ENCODE results near the gene DAPP1. TPM values are rescaled to one million over a fixed set of nuclear protein-coding genes. Genes with fewer than 3 reads are reported as not detected.

The DAPP1 gene
- not detected in 2 replicates for total RNA-seq

DNA sequence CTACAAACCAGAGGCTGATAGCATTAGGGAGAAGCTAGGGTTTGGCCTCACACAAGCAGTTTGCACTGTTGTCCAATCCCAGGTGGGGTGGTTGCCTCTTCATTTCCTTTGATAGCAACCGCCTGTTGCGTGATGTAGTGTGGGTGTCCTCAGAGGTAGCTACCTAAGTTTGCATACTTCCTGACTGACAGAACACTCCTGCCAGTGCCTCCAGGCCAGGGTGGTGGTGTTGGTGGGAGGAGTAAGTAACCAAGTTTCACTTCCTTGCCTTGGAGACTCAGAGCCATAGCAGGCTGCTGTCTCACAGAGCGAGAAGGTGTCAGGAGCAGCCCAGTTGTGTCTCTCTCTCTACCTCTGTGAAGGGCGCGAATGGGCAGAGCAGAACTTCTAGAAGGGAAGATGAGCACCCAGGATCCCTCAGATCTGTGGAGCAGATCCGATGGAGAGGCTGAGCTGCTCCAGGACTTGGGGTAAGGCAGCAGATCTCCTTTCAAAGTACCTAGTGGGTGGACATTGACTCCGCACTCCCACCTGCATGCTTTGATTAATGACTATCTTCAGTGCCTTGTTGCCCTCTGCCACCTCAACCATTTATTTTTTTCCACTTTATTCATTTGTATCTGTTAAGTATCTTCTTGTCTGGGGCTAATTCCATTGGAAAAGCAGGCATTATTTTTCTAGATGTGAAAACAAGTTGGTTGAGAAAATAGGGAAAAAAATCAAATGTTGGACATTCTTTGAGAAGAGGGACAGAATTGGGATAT lies at the start of gene DAPP1:
DAPP1 (plus strand) TSS at position 283 of the 764 bp plus-strand sequence; CDS start at position 370, 87 bp downstream.

GRCh38 chr4:99894161-99894997 lies 77.8 kb downstream of the DAPP1 start, which contains the start of gene LAMTOR3:
Gene LAMTOR3 (minus strand): TSS chr4:99894427. CDS start chr4:99893963, 464 bp downstream.

Other genes with a start within 250 kb of the DAPP1 start
- gene MTTP, start 242.0 kb upstream of the DAPP1 start, total RNA-seq, result 0.15 and 0.50 TPM in 2 replicates
- gene C4orf54, start 159.0 kb upstream of the DAPP1 start, total RNA-seq, result under 0.01 TPM in 1 of 2 replicates, not detected in the other
- gene LAMTOR3, start 77.6 kb downstream of the DAPP1 start, total RNA-seq, result 41.4 and 56.4 TPM in 2 replicates
- 26.5 and 38.7 TPM in 2 replicates for gene DNAJB14, start 129.8 kb downstream of the DAPP1 start, total RNA-seq
- gene H2AZ1, start 133.4 kb downstream of the DAPP1 start, total RNA-seq, result 100 and 760 TPM in 2 replicates